ENCODE measurements around the gene FOXC2. TPM values are rescaled to one million over a fixed set of nuclear protein-coding genes. Genes with fewer than 3 reads are reported as not detected.

FOXC2 gene
- total and polyA plus RNA-seq, 10 of the 15 experiments (the other 5 are each of a cell fraction or from before 2014, with no cell fraction given): not detected

DNA sequence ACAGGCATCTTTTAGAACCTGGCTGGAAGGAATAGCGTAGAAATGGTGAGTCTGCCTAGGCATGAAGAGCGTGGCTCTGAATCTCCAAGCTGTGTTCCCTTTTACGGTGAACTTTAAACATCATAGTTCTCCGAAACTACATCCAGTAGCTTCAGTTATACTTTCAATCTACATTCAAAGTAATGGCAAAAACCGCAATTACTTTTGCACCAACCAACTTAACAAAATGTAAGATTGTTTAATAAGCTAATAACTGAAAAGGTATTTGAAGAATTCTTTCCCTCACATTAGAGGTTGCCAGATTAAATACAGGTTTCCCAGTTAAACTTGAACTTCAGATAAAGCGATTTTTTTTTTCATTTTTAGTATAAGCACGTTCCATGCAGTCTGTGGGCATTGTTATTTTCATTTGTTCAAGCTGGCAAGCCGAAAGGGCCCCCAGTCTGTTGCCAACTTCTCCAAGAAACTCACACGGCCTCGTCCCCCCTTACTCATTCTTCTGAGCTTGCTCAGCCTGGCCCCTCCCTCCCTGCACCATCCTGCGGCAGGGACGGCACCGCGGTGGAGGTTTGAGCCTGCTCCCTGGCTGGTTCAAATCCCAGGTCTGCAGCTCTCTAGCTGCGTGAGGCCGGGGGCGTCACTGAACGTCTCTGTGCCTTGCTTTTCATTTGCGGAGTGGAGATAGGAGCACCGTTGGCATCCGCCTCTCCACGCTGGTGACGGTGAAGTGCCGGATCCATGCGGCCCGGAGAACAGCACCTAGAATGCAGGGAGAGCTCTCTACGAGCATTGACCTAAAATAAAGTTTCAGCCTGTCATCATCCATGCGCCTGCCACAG, 8.1 kb upstream of the FOXC2 start (continued):
- no peak for TF ChIP-seq CEBPB (IDR thresholded peaks at IDR 0.05; ENCODE audit: borderline replicate concordance in 1 of 2, low read depth in 2 of 2, low read length in 2 of 2)
- no peak for TF ChIP-seq MTA2 (IDR thresholded peaks at IDR 0.05; ENCODE audit: low read depth)
- TF ChIP-seq, protein P1, sequence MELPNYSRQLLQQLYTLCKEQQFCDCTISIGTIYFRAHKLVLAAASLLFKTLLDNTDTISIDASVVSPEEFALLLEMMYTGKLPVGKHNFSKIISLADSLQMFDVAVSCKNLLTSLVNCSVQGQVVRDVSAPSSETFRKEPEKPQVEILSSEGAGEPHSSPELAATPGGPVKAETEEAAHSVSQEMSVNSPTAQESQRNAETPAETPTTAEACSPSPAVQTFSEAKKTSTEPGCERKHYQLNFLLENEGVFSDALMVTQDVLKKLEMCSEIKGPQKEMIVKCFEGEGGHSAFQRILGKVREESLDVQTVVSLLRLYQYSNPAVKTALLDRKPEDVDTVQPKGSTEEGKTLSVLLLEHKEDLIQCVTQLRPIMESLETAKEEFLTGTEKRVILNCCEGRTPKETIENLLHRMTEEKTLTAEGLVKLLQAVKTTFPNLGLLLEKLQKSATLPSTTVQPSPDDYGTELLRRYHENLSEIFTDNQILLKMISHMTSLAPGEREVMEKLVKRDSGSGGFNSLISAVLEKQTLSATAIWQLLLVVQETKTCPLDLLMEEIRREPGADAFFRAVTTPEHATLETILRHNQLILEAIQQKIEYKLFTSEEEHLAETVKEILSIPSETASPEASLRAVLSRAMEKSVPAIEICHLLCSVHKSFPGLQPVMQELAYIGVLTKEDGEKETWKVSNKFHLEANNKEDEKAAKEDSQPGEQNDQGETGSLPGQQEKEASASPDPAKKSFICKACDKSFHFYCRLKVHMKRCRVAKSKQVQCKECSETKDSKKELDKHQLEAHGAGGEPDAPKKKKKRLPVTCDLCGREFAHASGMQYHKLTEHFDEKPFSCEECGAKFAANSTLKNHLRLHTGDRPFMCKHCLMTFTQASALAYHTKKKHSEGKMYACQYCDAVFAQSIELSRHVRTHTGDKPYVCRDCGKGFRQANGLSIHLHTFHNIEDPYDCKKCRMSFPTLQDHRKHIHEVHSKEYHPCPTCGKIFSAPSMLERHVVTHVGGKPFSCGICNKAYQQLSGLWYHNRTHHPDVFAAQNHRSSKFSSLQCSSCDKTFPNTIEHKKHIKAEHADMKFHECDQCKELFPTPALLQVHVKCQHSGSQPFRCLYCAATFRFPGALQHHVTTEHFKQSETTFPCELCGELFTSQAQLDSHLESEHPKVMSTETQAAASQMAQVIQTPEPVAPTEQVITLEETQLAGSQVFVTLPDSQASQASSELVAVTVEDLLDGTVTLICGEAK (IDR thresholded peaks at IDR 0.05; ENCODE audit: borderline replicate concordance): no peak

DNA sequence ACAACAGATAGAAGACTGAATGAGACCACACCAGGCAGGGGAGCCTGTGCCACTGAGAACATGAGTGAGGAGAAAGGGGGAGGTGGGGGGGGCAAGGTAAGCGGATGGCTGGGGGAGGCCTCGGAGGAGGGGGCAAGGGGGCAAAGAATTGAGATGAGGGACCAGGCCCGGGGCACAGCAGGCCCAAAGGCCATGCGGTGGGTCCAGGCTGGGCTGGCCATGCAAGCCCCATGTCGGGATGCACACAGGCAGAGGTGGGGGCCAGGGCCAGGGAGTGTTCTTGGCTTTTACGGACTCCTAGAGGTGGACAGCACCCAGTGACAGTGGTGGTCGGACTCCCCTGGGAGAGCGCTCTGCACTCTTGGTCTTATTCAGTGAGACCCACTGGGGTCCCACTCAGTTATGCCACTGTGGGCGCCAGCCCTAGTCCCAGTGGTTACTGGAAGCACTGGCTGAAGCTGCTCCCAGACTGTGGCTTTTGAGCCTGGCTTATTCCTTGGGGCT, 6.8 kb upstream of the FOXC2 start:
- no peak overlapping the region for H2AFZ ChIP-seq (ENCODE audit: control insufficient read depth, low read depth, low read length)
- DNase-seq (ENCODE audit: low read depth, low spot score): no peak
- no peaks in the 10 kb centered on the region; the same call in 1 of the 2 replicates for H3K4me1 ChIP-seq (ENCODE audit: control insufficient read depth, insufficient read depth, low read length)
- ChIA-PET RAD21 (ENCODE audit: unreplicated experiment) (no interaction called here), POLR2A (no interaction called here), SMC1A (ENCODE audit: uncharacterized antibody, unreplicated experiment) (interaction anchor here (0.5 kb wide), 1 partner anchor 554 kb away, joined by 3 read pairs; no protein-coding TSS in a partner anchor), CTCF (no interaction called here)
- WGBS (ENCODE audit: insufficient coverage, insufficient replicate concordance, low lambda C conversion rate, missing lambda C conversion rate): 45% methylated on average over 8 of the region's 9 CpGs
- H3K27me3 ChIP-seq (replicated peaks in 1 of 2; ENCODE audit: control insufficient read depth in 2 of 2, insufficient read depth in 2 of 2, low read length in 1 of 2): no peaks in the 10 kb centered on the region; a peak in 1 of 4 replicates
- no peaks in the 10 kb centered on the region for H3K9me3 ChIP-seq (replicated peaks; ENCODE audit: control insufficient read depth, insufficient read depth, low read length)
- intact Hi-C loops (cut with micrococcal nuclease; ENCODE audit: unreplicated experiment) (loop anchor here (5.0 to 10.0 kb wide), 3 partner anchors 205 to 737 kb away; no protein-coding TSS in a partner anchor), in situ Hi-C loops (cut with MboI) (loop anchor here (5.0 to 10.0 kb wide), 4 partner anchors 315 to 835 kb away; partner anchors contain the start of gene MAP1LC3B)
- no peak for FAIRE-seq
- no peak overlapping the region for H3K27ac ChIP-seq (ENCODE audit: control insufficient read depth, insufficient read depth)
- peaks cover 1% of the 10 kb centered on the region for H3K79me2 ChIP-seq (ENCODE audit: control insufficient read depth, insufficient read depth, low read length)
- H3K36me3 ChIP-seq (ENCODE audit: control insufficient read depth in 2 of 2, insufficient read depth in 2 of 2, low read length in 1 of 2): no peaks in the 10 kb centered on the region
- H3K4me3 ChIP-seq: no peak overlapping the region
- no TSS peak for BruUV-seq (replicated peaks)
- no peak overlapping the region for H3K4me2 ChIP-seq (ENCODE audit: control insufficient read depth, insufficient read depth)
- H3K9ac ChIP-seq (ENCODE audit: control insufficient read depth, insufficient read depth, low read length): no peak overlapping the region
- H4K20me1 ChIP-seq (ENCODE audit: control insufficient read depth, insufficient read depth): no peaks in the 10 kb centered on the region
- ATAC-seq: no peak
- no peak for TF ChIP-seq CBX5 (IDR thresholded peaks at IDR 0.05; ENCODE audit: low read depth)
- TF ChIP-seq JUNB (IDR thresholded peaks at IDR 0.05): no peak
- TF ChIP-seq, protein P2, sequence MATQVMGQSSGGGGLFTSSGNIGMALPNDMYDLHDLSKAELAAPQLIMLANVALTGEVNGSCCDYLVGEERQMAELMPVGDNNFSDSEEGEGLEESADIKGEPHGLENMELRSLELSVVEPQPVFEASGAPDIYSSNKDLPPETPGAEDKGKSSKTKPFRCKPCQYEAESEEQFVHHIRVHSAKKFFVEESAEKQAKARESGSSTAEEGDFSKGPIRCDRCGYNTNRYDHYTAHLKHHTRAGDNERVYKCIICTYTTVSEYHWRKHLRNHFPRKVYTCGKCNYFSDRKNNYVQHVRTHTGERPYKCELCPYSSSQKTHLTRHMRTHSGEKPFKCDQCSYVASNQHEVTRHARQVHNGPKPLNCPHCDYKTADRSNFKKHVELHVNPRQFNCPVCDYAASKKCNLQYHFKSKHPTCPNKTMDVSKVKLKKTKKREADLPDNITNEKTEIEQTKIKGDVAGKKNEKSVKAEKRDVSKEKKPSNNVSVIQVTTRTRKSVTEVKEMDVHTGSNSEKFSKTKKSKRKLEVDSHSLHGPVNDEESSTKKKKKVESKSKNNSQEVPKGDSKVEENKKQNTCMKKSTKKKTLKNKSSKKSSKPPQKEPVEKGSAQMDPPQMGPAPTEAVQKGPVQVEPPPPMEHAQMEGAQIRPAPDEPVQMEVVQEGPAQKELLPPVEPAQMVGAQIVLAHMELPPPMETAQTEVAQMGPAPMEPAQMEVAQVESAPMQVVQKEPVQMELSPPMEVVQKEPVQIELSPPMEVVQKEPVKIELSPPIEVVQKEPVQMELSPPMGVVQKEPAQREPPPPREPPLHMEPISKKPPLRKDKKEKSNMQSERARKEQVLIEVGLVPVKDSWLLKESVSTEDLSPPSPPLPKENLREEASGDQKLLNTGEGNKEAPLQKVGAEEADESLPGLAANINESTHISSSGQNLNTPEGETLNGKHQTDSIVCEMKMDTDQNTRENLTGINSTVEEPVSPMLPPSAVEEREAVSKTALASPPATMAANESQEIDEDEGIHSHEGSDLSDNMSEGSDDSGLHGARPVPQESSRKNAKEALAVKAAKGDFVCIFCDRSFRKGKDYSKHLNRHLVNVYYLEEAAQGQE (IDR thresholded peaks at IDR 0.05; ENCODE audit: low read depth, low read length): no peak
- TF ChIP-seq BHLHE40 (IDR thresholded peaks at IDR 0.05; ENCODE audit: borderline replicate concordance in 1 of 2, low read depth in 2 of 2, low read length in 1 of 2): no peak
- TF ChIP-seq NR2F1 (conservative IDR thresholded peaks at IDR 0.05): no peak
- TF ChIP-seq MTA2 (IDR thresholded peaks at IDR 0.05; ENCODE audit: low read depth): no peak
- TF ChIP-seq, protein P3, sequence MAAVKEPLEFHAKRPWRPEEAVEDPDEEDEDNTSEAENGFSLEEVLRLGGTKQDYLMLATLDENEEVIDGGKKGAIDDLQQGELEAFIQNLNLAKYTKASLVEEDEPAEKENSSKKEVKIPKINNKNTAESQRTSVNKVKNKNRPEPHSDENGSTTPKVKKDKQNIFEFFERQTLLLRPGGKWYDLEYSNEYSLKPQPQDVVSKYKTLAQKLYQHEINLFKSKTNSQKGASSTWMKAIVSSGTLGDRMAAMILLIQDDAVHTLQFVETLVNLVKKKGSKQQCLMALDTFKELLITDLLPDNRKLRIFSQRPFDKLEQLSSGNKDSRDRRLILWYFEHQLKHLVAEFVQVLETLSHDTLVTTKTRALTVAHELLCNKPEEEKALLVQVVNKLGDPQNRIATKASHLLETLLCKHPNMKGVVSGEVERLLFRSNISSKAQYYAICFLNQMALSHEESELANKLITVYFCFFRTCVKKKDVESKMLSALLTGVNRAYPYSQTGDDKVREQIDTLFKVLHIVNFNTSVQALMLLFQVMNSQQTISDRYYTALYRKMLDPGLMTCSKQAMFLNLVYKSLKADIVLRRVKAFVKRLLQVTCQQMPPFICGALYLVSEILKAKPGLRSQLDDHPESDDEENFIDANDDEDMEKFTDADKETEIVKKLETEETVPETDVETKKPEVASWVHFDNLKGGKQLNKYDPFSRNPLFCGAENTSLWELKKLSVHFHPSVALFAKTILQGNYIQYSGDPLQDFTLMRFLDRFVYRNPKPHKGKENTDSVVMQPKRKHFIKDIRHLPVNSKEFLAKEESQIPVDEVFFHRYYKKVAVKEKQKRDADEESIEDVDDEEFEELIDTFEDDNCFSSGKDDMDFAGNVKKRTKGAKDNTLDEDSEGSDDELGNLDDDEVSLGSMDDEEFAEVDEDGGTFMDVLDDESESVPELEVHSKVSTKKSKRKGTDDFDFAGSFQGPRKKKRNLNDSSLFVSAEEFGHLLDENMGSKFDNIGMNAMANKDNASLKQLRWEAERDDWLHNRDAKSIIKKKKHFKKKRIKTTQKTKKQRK (IDR thresholded peaks at IDR 0.05; ENCODE audit: low read depth, low read length): no peak
